ENCODE measurements around the gene PTPRK. TPM values are rescaled to one million over a fixed set of nuclear protein-coding genes. Genes with fewer than 3 reads are reported as not detected.

PTPRK gene
- total and polyA plus RNA-seq, 2 experiments from 2014 or later: 26.9 to 56.4 TPM

- TF ChIP-seq, protein P1, sequence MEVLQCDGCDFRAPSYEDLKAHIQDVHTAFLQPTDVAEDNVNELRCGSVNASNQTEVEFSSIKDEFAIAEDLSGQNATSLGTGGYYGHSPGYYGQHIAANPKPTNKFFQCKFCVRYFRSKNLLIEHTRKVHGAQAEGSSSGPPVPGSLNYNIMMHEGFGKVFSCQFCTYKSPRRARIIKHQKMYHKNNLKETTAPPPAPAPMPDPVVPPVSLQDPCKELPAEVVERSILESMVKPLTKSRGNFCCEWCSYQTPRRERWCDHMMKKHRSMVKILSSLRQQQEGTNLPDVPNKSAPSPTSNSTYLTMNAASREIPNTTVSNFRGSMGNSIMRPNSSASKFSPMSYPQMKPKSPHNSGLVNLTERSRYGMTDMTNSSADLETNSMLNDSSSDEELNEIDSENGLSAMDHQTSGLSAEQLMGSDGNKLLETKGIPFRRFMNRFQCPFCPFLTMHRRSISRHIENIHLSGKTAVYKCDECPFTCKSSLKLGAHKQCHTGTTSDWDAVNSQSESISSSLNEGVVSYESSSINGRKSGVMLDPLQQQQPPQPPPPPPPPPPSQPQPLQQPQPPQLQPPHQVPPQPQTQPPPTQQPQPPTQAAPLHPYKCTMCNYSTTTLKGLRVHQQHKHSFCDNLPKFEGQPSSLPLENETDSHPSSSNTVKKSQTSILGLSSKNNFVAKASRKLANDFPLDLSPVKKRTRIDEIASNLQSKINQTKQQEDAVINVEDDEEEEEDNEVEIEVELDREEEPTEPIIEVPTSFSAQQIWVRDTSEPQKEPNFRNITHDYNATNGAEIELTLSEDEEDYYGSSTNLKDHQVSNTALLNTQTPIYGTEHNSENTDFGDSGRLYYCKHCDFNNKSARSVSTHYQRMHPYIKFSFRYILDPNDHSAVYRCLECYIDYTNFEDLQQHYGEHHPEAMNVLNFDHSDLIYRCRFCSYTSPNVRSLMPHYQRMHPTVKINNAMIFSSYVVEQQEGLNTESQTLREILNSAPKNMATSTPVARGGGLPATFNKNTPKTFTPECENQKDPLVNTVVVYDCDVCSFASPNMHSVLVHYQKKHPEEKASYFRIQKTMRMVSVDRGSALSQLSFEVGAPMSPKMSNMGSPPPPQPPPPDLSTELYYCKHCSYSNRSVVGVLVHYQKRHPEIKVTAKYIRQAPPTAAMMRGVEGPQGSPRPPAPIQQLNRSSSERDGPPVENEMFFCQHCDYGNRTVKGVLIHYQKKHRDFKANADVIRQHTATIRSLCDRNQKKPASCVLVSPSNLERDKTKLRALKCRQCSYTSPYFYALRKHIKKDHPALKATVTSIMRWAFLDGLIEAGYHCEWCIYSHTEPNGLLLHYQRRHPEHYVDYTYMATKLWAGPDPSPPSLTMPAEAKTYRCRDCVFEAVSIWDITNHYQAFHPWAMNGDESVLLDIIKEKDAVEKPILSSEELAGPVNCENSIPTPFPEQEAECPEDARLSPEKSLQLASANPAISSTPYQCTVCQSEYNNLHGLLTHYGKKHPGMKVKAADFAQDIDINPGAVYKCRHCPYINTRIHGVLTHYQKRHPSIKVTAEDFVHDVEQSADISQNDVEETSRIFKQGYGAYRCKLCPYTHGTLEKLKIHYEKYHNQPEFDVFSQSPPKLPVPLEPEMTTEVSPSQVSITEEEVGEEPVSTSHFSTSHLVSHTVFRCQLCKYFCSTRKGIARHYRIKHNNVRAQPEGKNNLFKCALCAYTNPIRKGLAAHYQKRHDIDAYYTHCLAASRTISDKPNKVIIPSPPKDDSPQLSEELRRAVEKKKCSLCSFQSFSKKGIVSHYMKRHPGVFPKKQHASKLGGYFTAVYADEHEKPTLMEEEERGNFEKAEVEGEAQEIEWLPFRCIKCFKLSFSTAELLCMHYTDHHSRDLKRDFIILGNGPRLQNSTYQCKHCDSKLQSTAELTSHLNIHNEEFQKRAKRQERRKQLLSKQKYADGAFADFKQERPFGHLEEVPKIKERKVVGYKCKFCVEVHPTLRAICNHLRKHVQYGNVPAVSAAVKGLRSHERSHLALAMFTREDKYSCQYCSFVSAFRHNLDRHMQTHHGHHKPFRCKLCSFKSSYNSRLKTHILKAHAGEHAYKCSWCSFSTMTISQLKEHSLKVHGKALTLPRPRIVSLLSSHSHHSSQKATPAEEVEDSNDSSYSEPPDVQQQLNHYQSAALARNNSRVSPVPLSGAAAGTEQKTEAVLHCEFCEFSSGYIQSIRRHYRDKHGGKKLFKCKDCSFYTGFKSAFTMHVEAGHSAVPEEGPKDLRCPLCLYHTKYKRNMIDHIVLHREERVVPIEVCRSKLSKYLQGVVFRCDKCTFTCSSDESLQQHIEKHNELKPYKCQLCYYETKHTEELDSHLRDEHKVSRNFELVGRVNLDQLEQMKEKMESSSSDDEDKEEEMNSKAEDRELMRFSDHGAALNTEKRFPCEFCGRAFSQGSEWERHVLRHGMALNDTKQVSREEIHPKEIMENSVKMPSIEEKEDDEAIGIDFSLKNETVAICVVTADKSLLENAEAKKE (CRISPR knock-in tag; IDR thresholded peaks at IDR 0.05): no peak
- TF ChIP-seq ZNF331 (CRISPR knock-in tag; IDR thresholded peaks at IDR 0.05; ENCODE audit: low read depth) (no peak), NANOG (IDR thresholded peaks at IDR 0.05; ENCODE audit: borderline replicate concordance) (no peak), CREB1 (CRISPR knock-in tag; IDR thresholded peaks at IDR 0.05; ENCODE audit: low read depth) (no peak), JUNB (IDR thresholded peaks at IDR 0.05; ENCODE audit: unreplicated experiment) (no peak), POLR2AphosphoS5 (IDR thresholded peaks at IDR 0.05; ENCODE audit: low read depth) (no peak)
These were observed 56.5 kb downstream of the PTPRK start (continued) for GRCh38 chr6:128463942-128464341.

DNA sequence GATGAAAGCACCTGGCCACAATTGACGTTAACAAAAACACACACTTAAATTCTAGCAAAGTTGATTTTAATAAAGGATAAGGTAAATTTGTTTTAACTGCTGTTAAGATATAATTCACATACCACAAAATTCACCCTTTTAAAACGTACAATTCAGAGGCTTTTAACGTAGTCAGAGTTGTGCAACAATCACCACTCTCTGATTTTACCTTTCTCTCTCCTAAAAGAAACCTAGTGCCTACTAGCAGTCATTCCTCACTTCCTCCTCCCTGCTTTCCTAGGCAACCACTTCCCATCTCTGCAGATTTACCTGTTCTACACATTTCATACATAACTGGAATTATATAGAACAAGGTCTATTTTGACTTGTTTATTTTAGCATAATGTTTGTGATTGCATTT is 58.9 kb downstream of the PTPRK start:
- no peak overlapping the region for H3K4me3 Mint-ChIP-seq
- TF ChIP-seq ZNF114 (CRISPR knock-in tag; IDR thresholded peaks at IDR 0.05): no peak
- no peak for TF ChIP-seq JUNB (IDR thresholded peaks at IDR 0.05; ENCODE audit: unreplicated experiment)
- TF ChIP-seq STAT1 (IDR thresholded peaks at IDR 0.05; ENCODE audit: unreplicated experiment): no peak
- TF ChIP-seq CREB1 (CRISPR knock-in tag; IDR thresholded peaks at IDR 0.05; ENCODE audit: low read depth): no peak
- TF ChIP-seq POLR2AphosphoS5 (IDR thresholded peaks at IDR 0.05; ENCODE audit: low read depth): no peak
- TF ChIP-seq REST (IDR thresholded peaks at IDR 0.05; ENCODE audit: unreplicated experiment): no peak
- TF ChIP-seq, protein P2, sequence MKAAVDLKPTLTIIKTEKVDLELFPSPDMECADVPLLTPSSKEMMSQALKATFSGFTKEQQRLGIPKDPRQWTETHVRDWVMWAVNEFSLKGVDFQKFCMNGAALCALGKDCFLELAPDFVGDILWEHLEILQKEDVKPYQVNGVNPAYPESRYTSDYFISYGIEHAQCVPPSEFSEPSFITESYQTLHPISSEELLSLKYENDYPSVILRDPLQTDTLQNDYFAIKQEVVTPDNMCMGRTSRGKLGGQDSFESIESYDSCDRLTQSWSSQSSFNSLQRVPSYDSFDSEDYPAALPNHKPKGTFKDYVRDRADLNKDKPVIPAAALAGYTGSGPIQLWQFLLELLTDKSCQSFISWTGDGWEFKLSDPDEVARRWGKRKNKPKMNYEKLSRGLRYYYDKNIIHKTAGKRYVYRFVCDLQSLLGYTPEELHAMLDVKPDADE (IDR thresholded peaks at IDR 0.05): no peak
- no peak for TF ChIP-seq ZNF331 (CRISPR knock-in tag; IDR thresholded peaks at IDR 0.05; ENCODE audit: low read depth)
- no peak for TF ChIP-seq NANOG (IDR thresholded peaks at IDR 0.05; ENCODE audit: borderline replicate concordance)
- TF ChIP-seq EZH2phosphoT487 (IDR thresholded peaks at IDR 0.05; ENCODE audit: unreplicated experiment): no peak
- no peak for TF ChIP-seq EZH2 (IDR thresholded peaks at IDR 0.05; ENCODE audit: low read depth, unreplicated experiment)
- TF ChIP-seq, protein P3, sequence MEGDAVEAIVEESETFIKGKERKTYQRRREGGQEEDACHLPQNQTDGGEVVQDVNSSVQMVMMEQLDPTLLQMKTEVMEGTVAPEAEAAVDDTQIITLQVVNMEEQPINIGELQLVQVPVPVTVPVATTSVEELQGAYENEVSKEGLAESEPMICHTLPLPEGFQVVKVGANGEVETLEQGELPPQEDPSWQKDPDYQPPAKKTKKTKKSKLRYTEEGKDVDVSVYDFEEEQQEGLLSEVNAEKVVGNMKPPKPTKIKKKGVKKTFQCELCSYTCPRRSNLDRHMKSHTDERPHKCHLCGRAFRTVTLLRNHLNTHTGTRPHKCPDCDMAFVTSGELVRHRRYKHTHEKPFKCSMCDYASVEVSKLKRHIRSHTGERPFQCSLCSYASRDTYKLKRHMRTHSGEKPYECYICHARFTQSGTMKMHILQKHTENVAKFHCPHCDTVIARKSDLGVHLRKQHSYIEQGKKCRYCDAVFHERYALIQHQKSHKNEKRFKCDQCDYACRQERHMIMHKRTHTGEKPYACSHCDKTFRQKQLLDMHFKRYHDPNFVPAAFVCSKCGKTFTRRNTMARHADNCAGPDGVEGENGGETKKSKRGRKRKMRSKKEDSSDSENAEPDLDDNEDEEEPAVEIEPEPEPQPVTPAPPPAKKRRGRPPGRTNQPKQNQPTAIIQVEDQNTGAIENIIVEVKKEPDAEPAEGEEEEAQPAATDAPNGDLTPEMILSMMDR (conservative IDR thresholded peaks at IDR 0.05; ENCODE audit: low read depth in 2 of 2): no peak

More for the DNA sequence above, 58.9 kb downstream of the PTPRK start:
- no peak overlapping the region for H3K27ac Mint-ChIP-seq
- H2AFZ ChIP-seq: no peak overlapping the region
- no peaks in the 10 kb centered on the region; the same call in 1 of the 2 replicates for H4K20me1 ChIP-seq (replicated peaks; ENCODE audit: insufficient read depth)
- no peaks in the 10 kb centered on the region for H3K36me3 ChIP-seq (ENCODE audit: insufficient read depth)
- 0 out of 2 replicates have a peak, but pooled peaks cover 3% of the 10 kb centered on the region for H3K4me1 ChIP-seq (ENCODE audit: insufficient read depth)
- no peaks in the 10 kb centered on the region for H3F3A ChIP-seq (replicated peaks; ENCODE audit: low read depth)
- H3K36me3 Mint-ChIP-seq (ENCODE audit: low read depth): no peaks in the 10 kb centered on the region
- no peaks in the 10 kb centered on the region for H3K27me3 Mint-ChIP-seq (ENCODE audit: insufficient read depth, low read depth, poor library complexity)
- H3K4me2 ChIP-seq: no peak overlapping the region
- no peaks in the 10 kb centered on the region for H3K27me3 ChIP-seq (ENCODE audit: insufficient read depth)
- H3K9me2 ChIP-seq (ENCODE audit: insufficient read depth): no peaks in the 10 kb centered on the region
- H3K4me1 Mint-ChIP-seq: peaks cover 2% of the 10 kb centered on the region; the same call in 1 of the 3 replicates
- no peak for DNase-seq (ENCODE audit: low spot score)
- H3K79me2 ChIP-seq (replicated peaks; ENCODE audit: insufficient read depth): peaks cover 82% of the 10 kb centered on the region
- no peak overlapping the region for H3K27ac ChIP-seq (ENCODE audit: low read depth)
- H3K9me3 Mint-ChIP-seq: no peaks in the 10 kb centered on the region
- no peak overlapping the region for H3K4me3 ChIP-seq
- no peak for ATAC-seq
